DMS153 (cell line): ENCODE data around the gene FOXC1.

Source experiments
- DNase-seq: peaks from one replicate; lab custom pipeline; 2025; lab: John Stamatoyannopoulos, UW

The FOXC1 gene

DNA sequence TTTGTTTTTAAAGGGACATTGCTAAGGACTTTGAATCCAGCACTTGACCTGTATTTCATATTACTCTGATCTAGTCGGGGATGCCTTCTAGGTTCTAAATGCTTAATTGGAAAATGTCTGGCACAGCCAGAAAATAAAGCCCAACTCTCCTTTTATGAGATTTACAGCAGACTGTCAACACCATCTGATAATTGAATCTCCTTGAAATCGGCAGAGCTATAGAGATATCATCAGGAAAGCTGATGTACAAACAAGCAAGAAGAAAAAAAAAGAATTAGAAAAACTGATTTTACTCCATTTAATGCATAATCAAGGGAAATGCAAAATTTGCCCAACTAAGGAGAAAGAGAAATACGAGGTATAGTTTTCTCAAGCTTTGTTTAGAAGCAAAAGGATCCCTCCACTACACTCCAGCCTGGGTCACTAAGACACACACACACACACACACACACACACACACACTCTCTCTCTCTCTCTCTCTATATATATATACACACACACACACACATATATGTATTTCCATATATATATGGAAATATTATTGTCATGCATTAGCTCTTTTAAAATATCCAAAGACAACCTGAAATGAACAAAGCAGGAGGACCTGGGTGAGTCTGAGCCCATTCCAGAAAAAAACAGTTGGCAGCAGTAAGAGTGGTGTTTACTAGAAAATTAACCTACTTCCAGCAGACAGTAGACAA, 9.5 kb upstream of the FOXC1 start:
- DNase-seq = no peak

DNA sequence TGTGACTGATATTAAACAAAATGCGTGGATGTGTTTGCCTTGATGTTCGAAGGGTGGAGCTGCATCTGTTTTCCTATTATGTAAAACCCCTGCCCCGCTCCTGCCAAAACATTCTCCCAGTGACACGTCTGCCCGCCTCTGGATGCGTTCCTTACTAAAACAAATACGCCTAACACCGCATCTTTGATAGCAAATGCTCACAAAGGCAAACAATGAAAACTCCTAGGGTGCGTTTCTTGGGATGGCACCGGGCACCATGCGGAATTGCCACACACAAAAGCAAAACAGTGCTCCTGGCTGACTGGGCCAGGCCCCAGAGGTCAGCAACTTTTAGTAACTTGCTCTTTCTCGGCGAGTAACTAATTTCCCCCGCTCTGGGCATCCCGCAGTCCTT, 9.0 kb upstream of the FOXC1 start:
- DNase-seq = no peak

DNA sequence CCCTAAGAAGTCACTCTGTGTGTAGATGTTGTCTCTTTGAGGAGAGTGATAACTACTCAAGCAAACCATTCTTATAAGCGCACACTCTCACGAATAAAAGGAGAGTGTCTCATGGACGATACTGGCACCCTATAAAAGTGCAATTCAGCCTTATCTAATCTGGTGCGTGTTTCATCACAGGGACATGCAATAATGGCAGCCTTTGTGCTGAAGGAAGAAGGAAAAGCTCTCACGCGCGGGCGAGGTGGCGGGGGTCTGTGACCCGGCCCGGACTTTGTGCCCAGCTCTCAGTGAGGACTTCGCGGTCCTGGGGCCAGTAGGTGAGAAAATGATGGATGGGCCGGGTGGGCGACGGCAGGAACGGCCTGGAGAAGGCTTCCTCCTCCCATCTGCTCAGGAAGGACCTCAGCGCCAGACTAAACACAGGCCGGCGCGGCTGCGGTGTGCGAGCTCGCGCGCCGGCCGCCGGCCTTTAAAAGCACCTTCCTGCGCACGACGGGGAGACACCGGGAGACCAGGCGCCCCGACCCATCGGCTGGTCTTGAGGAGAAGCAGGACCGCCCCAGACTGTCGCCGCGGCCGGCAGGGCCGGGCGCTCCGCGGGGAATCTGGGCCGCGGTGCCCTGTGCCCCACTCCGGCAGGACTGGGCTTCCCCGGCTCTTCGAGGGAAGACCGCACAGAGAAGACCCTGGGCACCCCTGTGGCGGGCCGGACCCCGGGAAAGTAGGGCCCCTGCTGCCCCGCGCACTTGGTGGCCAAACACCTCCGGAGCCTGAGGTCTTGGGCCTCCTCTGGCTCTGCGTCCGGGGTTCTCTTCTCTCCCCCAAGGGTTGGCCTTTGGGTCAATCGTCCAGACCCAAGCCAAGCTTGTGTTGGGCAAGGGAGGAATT, 8.3 kb upstream of the FOXC1 start:
- no peak for DNase-seq

DNA sequence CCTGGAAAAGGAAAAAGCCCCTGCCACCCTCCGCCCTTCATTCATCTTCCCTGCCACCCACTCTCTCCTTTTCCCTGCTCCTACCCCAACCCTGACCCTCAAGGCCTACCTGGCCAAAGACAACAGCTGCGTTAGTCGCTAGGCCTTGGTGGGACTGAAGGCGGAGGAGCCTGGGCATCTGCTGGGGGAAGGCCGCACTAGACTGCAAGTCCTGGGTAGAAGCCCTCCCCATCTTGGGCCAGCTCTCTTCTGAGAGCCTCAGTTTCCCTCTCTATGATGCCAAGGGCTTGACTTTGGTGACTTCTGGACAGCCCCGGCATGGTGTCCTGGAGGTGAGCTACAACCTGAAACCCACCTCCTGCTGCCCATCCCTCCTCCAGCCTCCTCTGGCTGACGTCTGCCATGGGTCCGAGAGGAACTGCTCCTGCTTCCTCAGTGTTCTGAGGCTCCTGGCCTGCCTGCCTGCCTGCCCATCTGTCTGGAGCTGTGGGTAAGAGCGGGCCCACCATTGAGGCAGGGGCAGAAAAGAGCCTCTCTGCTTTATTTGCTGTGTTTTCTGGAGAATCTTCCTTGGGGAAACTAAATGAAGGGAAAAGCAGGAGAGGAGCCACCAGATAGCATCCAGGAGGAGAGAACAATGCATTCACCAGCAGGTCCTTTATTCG, 7.5 kb upstream of the FOXC1 start:
- DNase-seq = no peak

DNA sequence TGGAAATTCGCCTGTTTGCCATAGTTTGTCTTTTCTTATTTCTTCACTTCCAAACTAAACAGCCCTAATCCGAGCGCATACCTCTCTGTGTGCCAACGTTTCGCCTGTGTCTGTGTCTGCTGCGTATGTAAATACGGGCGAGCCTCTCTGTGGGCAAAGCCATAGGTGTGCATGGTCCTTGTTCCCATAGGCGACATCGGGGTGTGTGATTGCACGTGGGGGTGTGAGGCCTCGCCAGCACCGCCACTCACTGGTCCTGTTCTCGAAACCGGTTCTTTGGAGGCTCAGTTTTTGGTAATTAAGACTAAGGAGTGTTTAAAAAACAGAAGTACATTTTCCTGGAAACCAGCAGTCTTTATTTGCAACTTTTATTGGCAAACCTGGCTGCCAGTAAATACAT, 6.0 kb upstream of the FOXC1 start:
- DNase-seq = no peak

DNA sequence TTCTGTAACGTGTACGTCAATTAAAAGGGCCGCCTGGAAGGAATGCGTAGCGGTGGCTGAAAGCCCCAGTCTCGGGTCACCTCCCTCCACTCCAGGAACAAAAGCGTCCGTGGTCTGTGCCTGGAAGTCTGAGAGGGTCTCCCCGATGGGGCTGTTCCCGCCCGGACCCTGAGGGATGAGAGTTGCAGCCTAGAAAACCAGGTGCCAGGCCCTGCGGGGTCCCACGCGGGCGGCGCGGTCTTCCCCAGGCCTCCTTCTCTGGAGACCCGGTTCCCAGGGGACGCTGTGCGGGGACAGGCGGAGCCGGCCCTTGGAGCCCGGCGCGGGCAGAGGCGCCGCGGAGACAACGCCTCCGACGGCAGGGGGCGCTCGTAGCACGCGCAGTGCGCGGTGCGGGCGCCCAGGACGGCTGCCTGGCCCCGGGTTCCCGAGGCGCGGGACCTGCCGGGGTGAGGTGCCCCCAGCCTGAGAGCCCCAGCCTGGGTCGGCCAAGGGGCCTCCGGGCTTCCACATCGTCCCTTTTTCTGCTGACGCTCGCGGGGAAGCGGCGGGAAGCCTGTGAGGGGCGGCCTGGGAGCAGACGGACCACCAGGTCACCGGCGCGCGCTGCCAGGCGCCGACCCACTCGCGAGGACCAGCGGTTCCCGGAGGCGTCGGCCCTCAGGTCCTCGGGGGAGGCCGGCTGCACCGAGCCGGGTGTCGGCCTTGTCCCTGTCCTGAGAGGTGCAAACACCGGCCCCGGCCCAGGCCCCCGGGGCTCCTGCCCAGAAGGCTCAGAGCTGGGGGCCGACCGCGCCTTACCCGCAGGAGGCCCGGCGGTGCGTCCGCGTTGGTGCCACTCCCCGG, 5.3 kb upstream of the FOXC1 start:
- DNase-seq = no peak

DNA sequence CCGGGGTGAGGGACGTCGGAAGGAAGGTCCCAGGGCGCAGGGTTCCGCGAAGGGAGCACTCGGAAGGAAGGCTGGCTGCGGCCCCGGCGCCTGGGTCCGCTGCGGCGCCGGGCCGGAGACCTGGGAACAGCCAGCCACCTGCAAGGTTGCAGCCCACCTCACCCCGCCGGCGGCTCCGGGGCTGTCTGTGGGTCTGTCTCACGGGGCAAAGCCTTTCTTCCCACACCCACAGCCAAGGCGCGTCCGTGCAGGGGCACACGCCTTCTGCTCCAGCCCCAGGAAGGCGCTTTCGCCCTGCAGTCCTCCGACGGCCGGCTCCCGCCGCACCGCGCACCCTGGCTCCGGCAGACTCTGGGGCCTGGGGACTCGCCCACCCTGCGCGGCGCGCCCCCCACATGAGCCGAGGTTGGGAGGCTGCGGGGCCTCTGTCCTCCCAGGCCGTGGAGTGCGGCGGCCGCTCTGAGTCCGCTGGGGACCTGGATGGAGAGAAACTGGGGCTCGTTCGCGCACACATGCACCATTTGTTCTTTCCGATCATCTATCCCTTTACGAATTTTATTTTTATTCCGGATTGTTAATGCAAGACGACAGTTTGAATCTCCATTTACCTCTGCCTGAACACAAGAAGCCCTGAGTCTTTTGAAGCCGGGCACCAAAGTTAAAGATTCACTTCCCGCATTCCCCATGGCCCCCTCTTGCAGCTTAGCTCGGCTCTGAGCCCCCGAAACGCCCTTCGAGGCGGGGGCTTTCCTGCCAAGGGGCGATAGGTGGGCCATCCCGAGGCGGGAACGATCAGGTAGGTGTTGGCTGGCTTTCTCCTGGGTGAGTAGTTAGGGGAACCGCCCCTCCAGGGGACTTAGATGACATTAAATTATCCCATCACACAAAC, 4.5 kb upstream of the FOXC1 start:
- DNase-seq = no peak

DNA sequence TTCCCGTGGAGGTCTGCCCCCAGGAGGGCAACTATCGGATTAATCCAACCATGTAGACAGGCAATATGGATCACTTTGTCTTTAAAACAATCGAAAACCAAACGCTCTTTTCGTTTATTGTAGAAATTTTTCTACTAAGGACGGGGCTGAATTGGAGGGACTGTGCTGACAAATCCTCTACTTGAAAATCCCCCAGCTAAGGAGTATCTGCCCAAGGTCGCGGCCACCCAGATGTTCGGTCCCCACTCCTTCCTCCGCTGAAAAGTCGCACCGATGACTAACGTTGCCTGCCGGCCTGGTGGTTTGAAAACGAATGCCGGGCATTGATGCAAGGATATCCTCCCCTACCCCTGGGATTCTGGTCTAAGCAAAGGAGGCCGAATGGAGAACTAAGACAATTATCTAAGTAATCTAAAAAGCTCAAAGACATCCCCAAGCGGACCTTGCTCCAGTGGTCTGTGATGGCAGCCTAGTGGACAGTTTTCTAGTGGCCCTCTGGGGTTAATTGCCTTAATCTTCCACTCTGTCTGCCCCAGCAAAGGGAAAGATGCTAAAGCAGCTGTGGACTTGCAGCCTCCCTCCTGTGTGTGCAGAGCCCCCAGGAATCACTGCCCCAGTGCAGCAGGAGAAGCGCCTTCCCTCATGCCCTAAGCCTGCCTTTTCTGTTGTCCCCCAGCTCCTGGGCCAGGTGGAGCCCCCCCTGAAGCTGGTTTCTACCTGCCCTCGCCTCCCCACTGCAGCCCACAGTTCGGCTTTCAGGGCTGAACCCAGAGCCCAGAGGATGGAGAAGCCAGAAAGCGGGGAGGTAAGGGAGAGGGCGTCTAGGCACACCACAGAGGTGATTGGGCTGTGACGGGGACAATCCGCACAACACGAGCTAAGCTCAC, 3.6 kb upstream of the FOXC1 start:
- DNase-seq = no peak

DNA sequence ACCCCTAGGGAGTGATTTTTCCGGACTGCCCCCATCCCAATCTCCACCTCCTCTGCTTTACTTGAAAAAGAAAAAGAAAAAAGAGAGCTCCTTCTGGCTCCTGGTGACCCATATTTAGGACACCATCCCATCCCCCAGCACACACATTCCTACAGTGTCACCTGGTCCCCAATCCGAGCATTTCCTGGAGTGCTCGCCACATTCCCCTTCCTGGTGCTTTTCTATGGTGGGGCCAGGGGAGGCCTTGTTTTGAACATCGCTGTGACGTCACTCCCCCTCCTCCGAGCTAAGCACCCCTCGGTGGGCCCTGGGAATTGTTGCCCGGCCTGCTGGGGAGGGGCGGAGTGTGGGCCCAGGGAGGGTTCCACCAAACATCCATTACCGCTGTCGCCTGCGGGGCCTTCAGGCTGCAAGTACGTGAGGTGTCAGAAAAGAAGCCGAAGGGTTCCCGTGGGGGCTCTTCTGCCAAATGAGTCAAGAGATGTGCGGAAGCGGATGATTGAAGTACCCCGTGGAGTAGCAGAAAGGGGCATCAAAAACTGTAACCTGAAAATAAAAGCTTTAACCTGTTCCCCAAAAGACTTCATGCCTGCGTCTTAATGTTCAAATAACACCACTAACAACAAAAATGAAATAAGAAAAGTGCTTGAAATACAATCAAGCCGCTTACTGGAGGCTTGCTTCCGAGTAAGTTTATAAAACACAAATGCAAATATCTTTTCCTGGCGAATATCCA, 2.8 kb upstream of the FOXC1 start:
- no peak for DNase-seq

DNA sequence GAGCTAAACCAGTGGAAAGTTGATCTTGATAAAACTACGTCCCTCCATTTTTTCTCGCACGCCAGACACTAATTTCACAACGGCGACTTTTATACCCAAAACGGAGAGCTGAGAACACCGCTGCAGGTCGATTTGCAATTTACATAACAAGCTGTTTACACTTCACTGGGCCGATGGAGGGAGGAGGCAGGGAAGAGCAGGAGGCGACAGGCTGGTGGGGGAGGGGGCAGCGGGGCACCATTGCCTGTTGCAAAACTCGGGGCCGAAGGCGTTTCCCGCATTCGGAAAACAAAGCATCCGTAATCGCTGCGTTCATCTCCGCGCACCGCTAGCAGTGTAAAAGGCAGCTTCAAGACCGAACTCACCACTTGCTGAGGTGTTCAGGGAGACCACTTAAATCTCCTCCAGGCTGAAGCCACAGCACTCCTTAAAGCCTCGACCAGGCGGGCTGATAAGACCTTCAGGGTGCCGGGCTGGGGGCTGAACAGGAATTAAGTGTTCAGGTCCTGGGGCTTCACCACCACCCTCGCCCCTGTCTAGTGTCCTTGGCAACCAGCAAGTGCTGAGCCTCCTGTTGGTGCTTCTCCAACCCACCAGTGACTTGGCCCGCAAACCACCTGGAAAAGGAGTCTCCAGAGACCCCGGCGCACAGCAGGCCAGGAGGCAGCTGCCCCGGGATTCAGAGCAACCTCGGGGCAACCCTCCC, 2.0 kb upstream of the FOXC1 start:
- no peak for DNase-seq

DNA sequence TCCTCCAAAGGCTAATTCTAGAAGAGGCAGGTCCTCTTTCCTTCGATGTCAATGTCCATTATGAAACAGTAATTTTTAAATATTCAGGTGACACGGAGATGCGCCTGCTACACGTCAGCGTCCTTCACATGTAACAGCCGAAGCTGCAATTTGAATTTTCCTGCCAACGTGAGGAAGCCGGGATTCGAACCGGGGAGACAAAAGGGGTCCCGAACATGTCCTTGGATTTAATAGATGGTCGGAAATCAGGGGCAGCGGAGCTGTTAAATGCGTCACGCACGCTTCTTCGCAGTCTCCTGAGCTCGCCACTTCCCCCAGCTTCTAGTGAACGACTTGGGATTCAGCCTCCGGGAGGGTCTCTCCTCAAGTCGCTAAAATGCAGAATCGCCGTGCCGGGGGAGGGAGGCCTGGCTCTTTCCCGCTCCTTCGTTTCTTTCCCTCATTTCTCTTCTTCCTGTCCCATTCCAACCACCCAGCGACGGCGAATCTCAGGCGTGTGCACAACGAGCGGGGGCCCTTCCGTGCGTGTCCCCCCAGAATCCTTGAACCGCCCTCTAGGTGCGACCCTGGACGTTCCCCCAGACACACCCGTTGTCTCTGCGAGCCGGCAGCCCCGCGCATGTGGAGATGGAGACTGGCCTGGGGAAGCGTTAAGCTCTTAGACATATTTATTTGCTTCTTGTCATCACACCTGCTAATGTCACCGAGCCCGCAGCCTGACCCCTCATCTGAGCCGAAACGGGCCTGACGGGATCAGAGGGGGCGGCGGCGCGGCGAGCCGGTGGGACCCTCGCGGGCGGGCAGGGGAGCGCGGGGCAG, 1.3 kb upstream of the FOXC1 start:
- DNase-seq = no peak

DNA sequence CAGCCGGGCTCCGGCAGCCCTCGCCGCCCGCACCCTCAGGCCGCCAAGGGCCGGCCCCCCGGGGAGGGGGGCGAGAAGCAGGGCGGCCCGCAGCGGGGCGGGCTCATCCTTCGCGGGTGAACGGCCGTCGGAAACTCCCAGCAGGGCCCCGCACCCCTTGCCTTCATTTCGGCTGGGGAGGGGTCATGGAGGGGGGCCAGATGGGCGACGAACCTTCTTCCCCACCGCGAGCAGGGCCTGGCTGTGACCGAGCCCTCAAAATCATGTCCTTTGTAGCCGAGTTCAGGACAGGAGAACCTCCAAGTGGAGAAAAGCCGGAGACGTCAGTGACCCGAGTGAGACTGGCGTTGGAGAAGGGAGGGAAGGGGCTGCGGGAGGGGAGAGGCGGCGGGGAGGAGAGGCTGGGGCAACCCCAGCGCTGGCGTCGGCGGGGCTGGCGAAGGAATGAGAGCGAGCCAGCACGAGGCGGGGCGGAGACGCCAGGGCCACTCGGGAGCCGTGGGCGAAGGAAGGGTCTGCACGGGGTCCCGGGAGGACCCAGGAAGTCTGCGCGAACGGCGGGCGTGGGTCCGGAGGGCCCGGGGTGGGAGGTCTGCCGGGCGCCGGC, 571 bp upstream of the FOXC1 start:
- DNase-seq = no peak

DNA sequence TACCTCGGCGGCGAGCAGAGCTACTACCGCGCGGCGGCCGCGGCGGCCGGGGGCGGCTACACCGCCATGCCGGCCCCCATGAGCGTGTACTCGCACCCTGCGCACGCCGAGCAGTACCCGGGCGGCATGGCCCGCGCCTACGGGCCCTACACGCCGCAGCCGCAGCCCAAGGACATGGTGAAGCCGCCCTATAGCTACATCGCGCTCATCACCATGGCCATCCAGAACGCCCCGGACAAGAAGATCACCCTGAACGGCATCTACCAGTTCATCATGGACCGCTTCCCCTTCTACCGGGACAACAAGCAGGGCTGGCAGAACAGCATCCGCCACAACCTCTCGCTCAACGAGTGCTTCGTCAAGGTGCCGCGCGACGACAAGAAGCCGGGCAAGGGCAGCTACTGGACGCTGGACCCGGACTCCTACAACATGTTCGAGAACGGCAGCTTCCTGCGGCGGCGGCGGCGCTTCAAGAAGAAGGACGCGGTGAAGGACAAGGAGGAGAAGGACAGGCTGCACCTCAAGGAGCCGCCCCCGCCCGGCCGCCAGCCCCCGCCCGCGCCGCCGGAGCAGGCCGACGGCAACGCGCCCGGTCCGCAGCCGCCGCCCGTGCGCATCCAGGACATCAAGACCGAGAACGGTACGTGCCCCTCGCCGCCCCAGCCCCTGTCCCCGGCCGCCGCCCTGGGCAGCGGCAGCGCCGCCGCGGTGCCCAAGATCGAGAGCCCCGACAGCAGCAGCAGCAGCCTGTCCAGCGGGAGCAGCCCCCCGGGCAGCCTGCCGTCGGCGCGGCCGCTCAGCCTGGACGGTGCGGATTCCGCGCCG, 994 bp downstream of the FOXC1 start:
- DNase-seq = no peak

DNA sequence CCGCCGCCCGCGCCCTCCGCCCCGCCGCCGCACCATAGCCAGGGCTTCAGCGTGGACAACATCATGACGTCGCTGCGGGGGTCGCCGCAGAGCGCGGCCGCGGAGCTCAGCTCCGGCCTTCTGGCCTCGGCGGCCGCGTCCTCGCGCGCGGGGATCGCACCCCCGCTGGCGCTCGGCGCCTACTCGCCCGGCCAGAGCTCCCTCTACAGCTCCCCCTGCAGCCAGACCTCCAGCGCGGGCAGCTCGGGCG, 1.5 kb downstream of the FOXC1 start:
- no peak for DNase-seq

DNA sequence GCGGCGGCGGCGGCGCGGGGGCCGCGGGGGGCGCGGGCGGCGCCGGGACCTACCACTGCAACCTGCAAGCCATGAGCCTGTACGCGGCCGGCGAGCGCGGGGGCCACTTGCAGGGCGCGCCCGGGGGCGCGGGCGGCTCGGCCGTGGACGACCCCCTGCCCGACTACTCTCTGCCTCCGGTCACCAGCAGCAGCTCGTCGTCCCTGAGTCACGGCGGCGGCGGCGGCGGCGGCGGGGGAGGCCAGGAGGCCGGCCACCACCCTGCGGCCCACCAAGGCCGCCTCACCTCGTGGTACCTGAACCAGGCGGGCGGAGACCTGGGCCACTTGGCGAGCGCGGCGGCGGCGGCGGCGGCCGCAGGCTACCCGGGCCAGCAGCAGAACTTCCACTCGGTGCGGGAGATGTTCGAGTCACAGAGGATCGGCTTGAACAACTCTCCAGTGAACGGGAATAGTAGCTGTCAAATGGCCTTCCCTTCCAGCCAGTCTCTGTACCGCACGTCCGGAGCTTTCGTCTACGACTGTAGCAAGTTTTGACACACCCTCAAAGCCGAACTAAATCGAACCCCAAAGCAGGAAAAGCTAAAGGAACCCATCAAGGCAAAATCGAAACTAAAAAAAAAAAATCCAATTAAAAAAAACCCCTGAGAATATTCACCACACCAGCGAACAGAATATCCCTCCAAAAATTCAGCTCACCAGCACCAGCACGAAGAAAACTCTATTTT, 2.0 kb downstream of the FOXC1 start:
- no peak for DNase-seq
